ENCODE results near the gene ARMC5.

The ARMC5 gene

DNA sequence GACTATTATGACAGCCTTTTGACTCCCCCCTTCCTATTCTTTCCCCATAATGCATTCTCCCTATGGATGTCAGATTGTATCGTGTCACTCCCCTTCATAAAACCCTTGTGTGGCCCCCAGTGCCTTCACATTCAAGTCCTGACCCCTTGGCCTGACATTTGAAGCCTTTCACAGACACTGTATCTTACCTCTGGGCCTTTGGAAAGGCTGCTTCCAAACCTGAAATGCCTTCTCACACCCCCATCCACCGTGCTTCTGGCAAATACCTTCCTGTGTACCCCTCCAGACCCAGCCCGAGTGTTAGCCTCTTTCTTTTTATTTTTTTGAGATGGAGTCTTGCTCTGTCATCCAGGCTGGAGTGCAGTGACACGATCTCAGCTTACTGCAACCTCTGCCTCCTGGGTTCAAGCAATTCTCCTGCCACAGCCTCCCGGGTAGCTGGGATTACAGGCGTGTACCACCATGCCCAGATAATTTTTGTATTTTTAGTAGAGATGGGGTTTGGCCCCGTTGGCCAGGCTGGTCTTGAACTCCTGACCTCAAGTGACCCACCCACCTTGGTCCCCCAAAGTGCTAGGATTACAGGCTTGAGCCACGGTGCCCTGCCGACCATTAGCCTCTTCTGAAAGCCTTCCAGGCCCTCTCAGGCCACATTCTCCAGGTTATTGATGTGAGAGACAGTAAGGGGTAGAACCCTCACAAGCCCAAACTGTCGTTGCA is 2.1 kb downstream of the ARMC5 start:
- TF ChIP-seq FOXP2 (optimal IDR thresholded peaks at IDR 0.05; ENCODE audit: borderline replicate concordance, extremely low read depth, extremely low read length, insufficient read depth) (no peak), TAF1 (IDR thresholded peaks at IDR 0.05; ENCODE audit: borderline replicate concordance, insufficient read depth, low read length) (no peak), SIN3A (IDR thresholded peaks at IDR 0.05; ENCODE audit: borderline replicate concordance, insufficient read depth, low read length) (no peak), POLR2AphosphoS5 (IDR thresholded peaks at IDR 0.05; ENCODE audit: low read depth, low read length) (no peak)
- TF ChIP-seq, protein P1, sequence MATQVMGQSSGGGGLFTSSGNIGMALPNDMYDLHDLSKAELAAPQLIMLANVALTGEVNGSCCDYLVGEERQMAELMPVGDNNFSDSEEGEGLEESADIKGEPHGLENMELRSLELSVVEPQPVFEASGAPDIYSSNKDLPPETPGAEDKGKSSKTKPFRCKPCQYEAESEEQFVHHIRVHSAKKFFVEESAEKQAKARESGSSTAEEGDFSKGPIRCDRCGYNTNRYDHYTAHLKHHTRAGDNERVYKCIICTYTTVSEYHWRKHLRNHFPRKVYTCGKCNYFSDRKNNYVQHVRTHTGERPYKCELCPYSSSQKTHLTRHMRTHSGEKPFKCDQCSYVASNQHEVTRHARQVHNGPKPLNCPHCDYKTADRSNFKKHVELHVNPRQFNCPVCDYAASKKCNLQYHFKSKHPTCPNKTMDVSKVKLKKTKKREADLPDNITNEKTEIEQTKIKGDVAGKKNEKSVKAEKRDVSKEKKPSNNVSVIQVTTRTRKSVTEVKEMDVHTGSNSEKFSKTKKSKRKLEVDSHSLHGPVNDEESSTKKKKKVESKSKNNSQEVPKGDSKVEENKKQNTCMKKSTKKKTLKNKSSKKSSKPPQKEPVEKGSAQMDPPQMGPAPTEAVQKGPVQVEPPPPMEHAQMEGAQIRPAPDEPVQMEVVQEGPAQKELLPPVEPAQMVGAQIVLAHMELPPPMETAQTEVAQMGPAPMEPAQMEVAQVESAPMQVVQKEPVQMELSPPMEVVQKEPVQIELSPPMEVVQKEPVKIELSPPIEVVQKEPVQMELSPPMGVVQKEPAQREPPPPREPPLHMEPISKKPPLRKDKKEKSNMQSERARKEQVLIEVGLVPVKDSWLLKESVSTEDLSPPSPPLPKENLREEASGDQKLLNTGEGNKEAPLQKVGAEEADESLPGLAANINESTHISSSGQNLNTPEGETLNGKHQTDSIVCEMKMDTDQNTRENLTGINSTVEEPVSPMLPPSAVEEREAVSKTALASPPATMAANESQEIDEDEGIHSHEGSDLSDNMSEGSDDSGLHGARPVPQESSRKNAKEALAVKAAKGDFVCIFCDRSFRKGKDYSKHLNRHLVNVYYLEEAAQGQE (IDR thresholded peaks at IDR 0.05; ENCODE audit: insufficient read depth in 1 of 2, low read depth in 2 of 2, low read length in 2 of 2) = no peak

DNA sequence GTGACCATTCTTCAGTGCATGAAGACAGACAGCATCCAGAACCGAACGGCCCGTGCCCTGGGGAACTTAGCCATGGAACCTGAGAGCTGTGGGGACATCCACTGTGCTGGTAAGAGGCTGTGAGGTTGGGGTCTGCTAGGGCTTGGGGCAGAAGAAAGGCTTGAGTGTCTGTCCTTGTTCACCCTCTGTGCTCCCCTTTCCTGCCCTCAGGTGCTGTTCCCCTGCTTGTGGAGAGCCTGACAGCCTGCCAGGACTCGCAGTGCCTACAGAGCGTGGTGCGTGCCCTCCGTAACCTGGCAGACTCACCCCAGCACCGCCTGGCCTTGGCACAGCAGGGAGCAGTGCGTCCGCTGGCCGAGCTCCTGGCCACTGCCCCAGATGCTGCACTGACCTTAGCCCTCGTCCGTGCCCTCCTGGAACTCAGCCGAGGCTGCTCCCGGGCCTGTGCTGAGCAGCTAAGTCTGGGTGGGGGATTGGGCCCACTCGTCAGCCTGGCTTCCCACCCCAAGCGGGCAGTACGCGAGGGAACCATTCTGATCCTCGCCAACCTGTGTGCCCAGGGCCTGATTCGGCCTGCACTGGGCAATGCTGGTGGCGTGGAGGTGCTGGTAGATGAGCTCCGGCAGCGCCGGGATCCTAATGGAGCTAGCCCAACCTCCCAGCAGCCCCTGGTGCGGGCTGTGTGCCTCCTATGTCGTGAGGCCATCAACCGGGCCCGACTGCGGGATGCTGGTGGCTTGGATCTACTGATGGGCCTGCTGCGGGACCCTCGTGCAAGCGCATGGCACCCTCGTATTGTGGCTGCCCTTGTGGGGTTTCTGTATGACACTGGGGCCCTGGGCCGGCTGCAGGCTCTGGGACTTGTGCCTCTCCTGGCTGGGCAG is 2.9 kb downstream of the ARMC5 start:
- TF ChIP-seq TAF1 (IDR thresholded peaks at IDR 0.05; ENCODE audit: borderline replicate concordance, insufficient read depth, low read length) = no peak
- no peak for TF ChIP-seq FOXP2 (optimal IDR thresholded peaks at IDR 0.05; ENCODE audit: borderline replicate concordance, extremely low read depth, extremely low read length, insufficient read depth)
- no peak for TF ChIP-seq POLR2AphosphoS5 (IDR thresholded peaks at IDR 0.05; ENCODE audit: low read depth, low read length)
- TF ChIP-seq SIN3A (IDR thresholded peaks at IDR 0.05; ENCODE audit: borderline replicate concordance, insufficient read depth, low read length) = no peak

DNA sequence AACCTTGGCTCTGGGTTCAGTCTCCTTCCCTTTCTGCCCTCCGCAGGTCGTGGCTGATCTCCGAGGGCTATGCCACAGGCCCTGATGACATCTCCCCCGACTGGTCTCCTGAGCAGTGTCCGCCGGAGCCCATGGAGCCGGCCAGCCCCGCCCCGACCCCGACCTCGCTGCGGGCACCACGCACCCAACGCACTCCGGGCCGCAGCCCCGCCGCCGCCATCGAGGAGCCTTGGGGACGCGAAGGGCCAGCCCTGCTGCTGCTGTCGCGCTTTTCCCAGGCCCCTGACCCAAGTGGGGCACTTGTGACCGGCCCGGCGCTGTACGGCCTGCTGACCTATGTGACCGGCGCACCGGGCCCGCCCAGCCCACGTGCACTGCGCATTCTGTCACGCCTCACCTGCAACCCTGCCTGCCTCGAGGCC is 5.1 kb downstream of the ARMC5 start:
- TF ChIP-seq FOXP2 (optimal IDR thresholded peaks at IDR 0.05; ENCODE audit: borderline replicate concordance, extremely low read depth, extremely low read length, insufficient read depth) (no peak), POLR2AphosphoS5 (IDR thresholded peaks at IDR 0.05; ENCODE audit: low read depth, low read length) (no peak), TAF1 (IDR thresholded peaks at IDR 0.05; ENCODE audit: borderline replicate concordance, insufficient read depth, low read length) (no peak), SIN3A (IDR thresholded peaks at IDR 0.05; ENCODE audit: borderline replicate concordance, insufficient read depth, low read length) (no peak)
- TF ChIP-seq, protein P1 (IDR thresholded peaks at IDR 0.05; ENCODE audit: insufficient read depth in 1 of 2, low read depth in 2 of 2, low read length in 2 of 2) = no peak

DNA sequence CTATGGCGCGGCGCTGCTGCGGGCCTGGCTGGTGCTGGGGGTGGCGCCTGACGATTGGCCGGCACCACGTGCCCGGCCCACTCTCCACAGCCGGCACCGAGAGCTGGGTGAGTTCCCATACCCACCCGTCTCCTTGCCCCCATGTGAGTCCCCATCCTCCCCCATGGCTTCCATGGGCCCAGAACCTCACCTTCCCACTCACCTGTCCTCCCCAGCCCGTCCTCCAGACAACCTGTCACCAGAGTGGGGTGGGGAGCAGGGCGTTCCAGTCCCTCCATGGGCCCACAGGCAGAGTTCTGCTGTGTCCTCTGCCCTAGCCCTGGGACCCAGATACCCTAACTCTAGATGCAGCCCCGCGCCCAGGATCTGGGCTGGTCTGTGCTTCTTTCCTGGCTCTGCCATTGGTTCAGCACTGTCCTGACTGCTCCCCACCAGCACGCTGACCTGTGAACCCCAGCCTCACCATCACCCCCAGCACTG is 5.5 kb downstream of the ARMC5 start:
- no peak for TF ChIP-seq SIN3A (IDR thresholded peaks at IDR 0.05; ENCODE audit: borderline replicate concordance, insufficient read depth, low read length)
- TF ChIP-seq, protein P1 (IDR thresholded peaks at IDR 0.05; ENCODE audit: insufficient read depth in 1 of 2, low read depth in 2 of 2, low read length in 2 of 2) = no peak
- no peak for TF ChIP-seq FOXP2 (optimal IDR thresholded peaks at IDR 0.05; ENCODE audit: borderline replicate concordance, extremely low read depth, extremely low read length, insufficient read depth)
- TF ChIP-seq POLR2AphosphoS5 (IDR thresholded peaks at IDR 0.05; ENCODE audit: low read depth, low read length) = no peak
- TF ChIP-seq TAF1 (IDR thresholded peaks at IDR 0.05; ENCODE audit: borderline replicate concordance, insufficient read depth, low read length) = no peak

DNA sequence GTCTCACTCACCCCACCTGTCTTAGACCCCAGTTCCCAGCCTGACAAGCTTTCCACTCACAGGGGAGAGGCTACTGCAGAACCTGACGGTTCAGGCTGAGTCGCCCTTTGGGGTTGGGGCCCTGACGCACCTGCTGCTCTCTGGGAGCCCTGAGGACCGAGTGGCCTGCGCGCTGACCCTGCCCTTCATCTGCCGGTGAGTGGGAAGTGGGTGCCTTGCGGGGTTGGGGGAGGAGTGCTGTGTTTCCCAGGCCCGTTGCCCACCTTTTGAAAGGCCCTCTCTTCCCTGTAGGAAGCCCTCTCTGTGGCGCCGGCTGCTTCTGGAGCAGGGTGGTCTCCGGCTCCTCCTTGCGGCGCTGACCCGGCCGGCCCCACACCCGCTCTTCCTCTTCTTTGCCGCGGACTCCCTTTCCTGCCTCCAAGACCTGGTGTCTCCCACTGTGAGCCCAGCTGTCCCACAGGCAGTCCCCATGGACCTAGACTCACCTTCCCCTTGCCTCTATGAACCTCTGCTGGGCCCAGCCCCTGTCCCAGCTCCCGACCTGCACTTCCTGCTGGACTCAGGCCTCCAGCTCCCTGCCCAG is 6.6 kb downstream of the ARMC5 start:
- TF ChIP-seq FOXP2 (optimal IDR thresholded peaks at IDR 0.05; ENCODE audit: borderline replicate concordance, extremely low read depth, extremely low read length, insufficient read depth) (no peak), POLR2AphosphoS5 (IDR thresholded peaks at IDR 0.05; ENCODE audit: low read depth, low read length) (no peak), TAF1 (IDR thresholded peaks at IDR 0.05; ENCODE audit: borderline replicate concordance, insufficient read depth, low read length) (no peak), SIN3A (IDR thresholded peaks at IDR 0.05; ENCODE audit: borderline replicate concordance, insufficient read depth, low read length) (no peak)
- TF ChIP-seq, protein P1 (IDR thresholded peaks at IDR 0.05; ENCODE audit: insufficient read depth in 1 of 2, low read depth in 2 of 2, low read length in 2 of 2) = no peak

Data from PFSK-1 (cell line).